HG03103 (cell line): Measurements from ENCODE around the gene UBAC1.

Source experiments
- ATAC-seq: cut with Tn5 transposase; IDR thresholded peaks from one replicate; pipeline ENCODE4 v1.9.1; 2021; ENCODE audit warnings: low read depth; ENCODE audit not compliant: unreplicated experiment

The UBAC1 gene

GRCh38 chr9:135994501-135995192 lies 33.5 kb upstream of the UBAC1 start:
- no peak for ATAC-seq

- ATAC-seq: no peak
These were observed 32.8 kb upstream of the UBAC1 start for GRCh38 chr9:135993765-135994500.

- no peak for ATAC-seq
These were observed 32.2 kb upstream of the UBAC1 start for GRCh38 chr9:135993409-135993742.

GRCh38 chr9:135992486-135993408 lies 31.6 kb upstream of the UBAC1 start:
- no peak for ATAC-seq

- no peak for ATAC-seq
These were observed 30.6 kb upstream of the UBAC1 start for GRCh38 chr9:135991771-135992170.

- ATAC-seq: no peak
These were observed 29.6 kb upstream of the UBAC1 start for GRCh38 chr9:135990468-135991429.

GRCh38 chr9:135989722-135990467 lies 28.7 kb upstream of the UBAC1 start:
- no peak for ATAC-seq

- no peak for ATAC-seq
These were observed 28.0 kb upstream of the UBAC1 start for GRCh38 chr9:135989157-135989556.

GRCh38 chr9:135988493-135988892 lies 27.3 kb upstream of the UBAC1 start:
- ATAC-seq: no peak

- ATAC-seq: no peak
These were observed 26.7 kb upstream of the UBAC1 start for GRCh38 chr9:135987838-135988404.

GRCh38 chr9:135986605-135987004 lies 25.4 kb upstream of the UBAC1 start:
- ATAC-seq: no peak

- ATAC-seq: no peak
These were observed 24.7 kb upstream of the UBAC1 start for GRCh38 chr9:135985889-135986288.

GRCh38 chr9:135985459-135985774 lies 24.2 kb upstream of the UBAC1 start:
- ATAC-seq: no peak

- no peak for ATAC-seq
These were observed 23.0 kb upstream of the UBAC1 start for GRCh38 chr9:135984072-135984710.

GRCh38 chr9:135983208-135984071 lies 22.3 kb upstream of the UBAC1 start:
- no peak for ATAC-seq

- ATAC-seq: no peak
These were observed 21.5 kb upstream of the UBAC1 start for GRCh38 chr9:135982499-135983207.

- ATAC-seq: no peak
These were observed 19.9 kb upstream of the UBAC1 start for GRCh38 chr9:135980926-135981630.
